Vagina (tissue), 2 donors: Measurements from ENCODE around the gene CIBAR2.

Source experiments
- CTCF ChIP-seq, 3 experiments: fragments of 450-650 bp in 2 of 3; fragments of 200-600 bp in 1 of 3; sonication (generic) in 1 of 3; IDR thresholded peaks; one replicate each; pipeline ENCODE4 v1.5.1; 2017 to 2019; ENCODE audit warnings: antibody characterized with exemption in 3 of 3, mild to moderate bottlenecking in 2 of 3, moderate library complexity in 2 of 3
- POLR2A ChIP-seq, 2 donors: fragments of 450-650 bp; IDR thresholded peaks; one replicate each; pipeline ENCODE4 v1.6.1; 2017; ENCODE audit warnings: antibody characterized with exemption in 2 of 2, mild to moderate bottlenecking in 2 of 2, moderate library complexity in 2 of 2
- POLR2AphosphoS5 ChIP-seq, 2 donors: sonication (generic); formaldehyde crosslinking; IDR thresholded peaks; one replicate each; pipeline ENCODE4 v1.9.0; 2017; ENCODE audit warnings: antibody characterized with exemption in 2 of 2, mild to moderate bottlenecking in 2 of 2, low read depth in 1 of 2; ENCODE audit not compliant: insufficient read depth in 1 of 2

DNA sequence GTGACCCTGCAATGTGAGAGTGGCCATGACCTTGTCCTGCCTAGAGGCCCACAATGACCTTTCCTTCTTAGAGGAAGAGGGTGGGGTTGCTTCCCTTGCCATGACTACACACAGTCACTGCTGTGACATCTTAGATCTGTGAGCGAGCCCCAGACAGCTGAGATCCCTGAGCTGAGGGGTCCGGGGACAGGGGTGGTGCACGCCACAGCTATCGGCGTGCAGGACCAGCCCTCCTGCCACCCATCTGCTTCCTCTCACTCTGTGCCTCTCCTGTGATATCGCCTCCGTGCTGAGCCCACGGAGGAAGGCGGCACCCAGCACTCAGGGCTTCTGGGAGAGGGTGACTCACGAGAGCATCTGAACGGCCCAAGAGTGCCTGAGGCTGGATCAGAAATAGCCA lies 49.4 kb downstream of the CIBAR2 start:
- TF ChIP-seq CTCF (IDR thresholded peaks at IDR 0.05) (no peak), POLR2A (IDR thresholded peaks at IDR 0.05) (no peak), POLR2AphosphoS5 (IDR thresholded peaks at IDR 0.05; ENCODE audit: insufficient read depth in 1 of 2, low read depth in 1 of 2) (no peak)
